HG03108 (cell line): ENCODE data around the gene KCNMB4.

Experiments
- ATAC-seq: cut with Tn5 transposase; IDR thresholded peaks from one replicate; pipeline ENCODE4 v1.9.1; 2021; ENCODE audit warnings: moderate library complexity; ENCODE audit not compliant: unreplicated experiment

The KCNMB4 gene

GRCh38 chr12:70365648-70366518, at the start of gene KCNMB4:
KCNMB4 (plus strand) TSS chr12:70366290; CDS start chr12:70366735, 445 bp downstream.
- ATAC-seq, result peak; percentile 86

GRCh38 chr12:70317781-70318180, 48.3 kb upstream of the KCNMB4 start:
- peak; percentile 84 for ATAC-seq

- no peak for ATAC-seq
Observed at GRCh38 chr12:70319605-70320004, 46.5 kb upstream of the KCNMB4 start.

- ATAC-seq, result no peak
Observed at GRCh38 chr12:70321191-70321590, 44.9 kb upstream of the KCNMB4 start.

- ATAC-seq, result no peak
Observed at GRCh38 chr12:70327541-70327940, 38.5 kb upstream of the KCNMB4 start.

GRCh38 chr12:70329728-70330127, 36.4 kb upstream of the KCNMB4 start:
- ATAC-seq, result no peak

- no peak for ATAC-seq
Observed at GRCh38 chr12:70330158-70330557, 35.9 kb upstream of the KCNMB4 start.

GRCh38 chr12:70332236-70332635, 33.9 kb upstream of the KCNMB4 start:
- no peak for ATAC-seq

- ATAC-seq, result no peak
Observed at GRCh38 chr12:70334742-70335141, 31.3 kb upstream of the KCNMB4 start.

GRCh38 chr12:70338531-70338930, 27.6 kb upstream of the KCNMB4 start:
- no peak for ATAC-seq

- no peak for ATAC-seq
Observed at GRCh38 chr12:70351076-70351475, 15.0 kb upstream of the KCNMB4 start.

GRCh38 chr12:70353780-70354660, 12.1 kb upstream of the KCNMB4 start:
- no peak for ATAC-seq

- ATAC-seq, result no peak
Observed at GRCh38 chr12:70354787-70355186, 11.3 kb upstream of the KCNMB4 start.

GRCh38 chr12:70355972-70356371, 10.1 kb upstream of the KCNMB4 start:
- ATAC-seq, result no peak

- no peak for ATAC-seq
Observed at GRCh38 chr12:70359458-70360197, 6.5 kb upstream of the KCNMB4 start.

GRCh38 chr12:70360218-70360617, 5.9 kb upstream of the KCNMB4 start:
- ATAC-seq, result no peak

GRCh38 chr12:70364695-70365397, 1.2 kb upstream of the KCNMB4 start:
- ATAC-seq, result no peak

GRCh38 chr12:70365398-70365647, 767 bp upstream of the KCNMB4 start:
- ATAC-seq, result no peak

- peak; percentile 27 for ATAC-seq
Observed at GRCh38 chr12:70366581-70367257, 629 bp downstream of the KCNMB4 start.
